IPS DF 4.7 (cell line): ENCODE results near the gene RRAS2.
"Not testable (repeated sequence)": the region's sequence is repeated elsewhere in the genome, so short reads cannot be mapped to it uniquely, and the experiment has no call there.

Experiments
- DNase-seq: peaks from one replicate; pipeline ENCODE4 v3.0.0-alpha.2; 2013; ENCODE audit warnings: low spot score; ENCODE audit errors: extremely low read depth

Gene RRAS2

DNA sequence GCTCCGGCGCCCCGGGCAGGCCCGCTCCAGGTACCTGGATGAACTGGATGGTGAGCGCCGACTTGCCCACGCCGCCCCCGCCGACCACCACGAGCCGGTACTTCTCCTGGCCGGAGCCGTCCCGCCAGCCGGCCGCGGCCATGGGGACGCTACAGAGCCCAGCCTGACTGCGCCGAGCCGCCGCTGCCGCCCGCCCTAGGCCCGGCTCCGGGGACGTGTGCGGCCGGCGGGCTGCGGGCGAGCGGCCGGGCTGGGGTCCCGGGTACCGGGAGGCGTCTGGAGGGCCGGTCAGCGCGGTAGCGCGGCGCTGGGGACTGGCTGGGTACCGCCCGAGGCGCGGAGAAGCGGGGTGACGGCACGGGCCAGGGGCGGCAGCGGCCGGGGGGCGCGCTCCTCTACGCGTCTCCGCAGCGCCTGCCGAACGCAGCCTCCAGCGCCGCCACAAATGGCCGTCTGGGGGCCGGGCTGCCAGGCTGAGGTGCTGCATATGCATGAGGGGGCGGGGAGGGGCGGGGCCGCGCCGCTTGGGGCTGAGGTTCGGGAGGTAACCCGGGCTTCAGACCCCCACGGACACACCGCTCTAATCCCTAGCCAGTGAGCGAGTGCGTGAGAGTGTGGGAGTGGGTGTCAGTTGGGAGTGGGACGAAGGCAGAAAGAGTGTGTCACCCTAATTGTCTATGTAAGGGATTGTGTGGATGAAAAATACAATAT lies at the start of gene RRAS2:
Gene RRAS2, minus strand, starts transcription at position 455 of the 711 bp plus-strand sequence. Its CDS starts 313 bp downstream, at position 142.
- no peak for DNase-seq

DNA sequence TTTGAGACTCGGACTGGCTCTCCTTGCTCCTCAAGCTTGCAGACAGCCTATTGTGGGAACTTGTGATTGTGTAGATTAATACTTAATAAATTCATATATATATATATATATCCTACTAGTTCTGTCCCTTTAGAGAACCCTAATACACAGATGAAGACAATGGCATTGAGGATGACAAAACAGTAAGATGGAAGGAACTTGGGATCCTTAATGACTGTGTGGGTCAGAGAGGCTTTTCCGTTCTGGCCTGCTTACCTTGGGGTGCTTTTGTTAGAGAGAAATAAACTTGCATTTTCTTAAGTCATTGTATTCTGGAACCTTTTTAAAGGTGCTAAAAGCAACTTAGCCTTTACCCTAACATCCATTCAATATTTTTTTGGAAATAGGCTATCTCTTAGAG lies 49.6 kb upstream of the RRAS2 start:
- DNase-seq = no peak

DNA sequence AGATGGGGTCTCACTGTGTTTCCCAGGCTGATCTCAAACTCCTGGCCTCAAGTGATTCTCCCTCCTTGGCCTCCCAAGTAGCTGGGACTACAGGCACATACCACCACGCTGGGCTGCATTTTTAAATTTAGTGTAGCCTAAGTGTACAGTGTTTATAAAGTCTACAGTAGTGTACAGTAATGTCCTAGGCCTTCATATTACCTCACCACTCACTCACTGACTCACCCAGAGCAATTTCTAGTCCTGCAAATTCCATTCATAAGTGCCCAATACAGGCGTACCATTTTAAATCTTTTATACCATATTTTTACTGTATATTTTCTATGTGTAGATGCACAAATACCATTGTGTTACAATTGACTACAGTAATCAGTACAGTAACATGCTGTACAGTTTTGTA lies 47.1 kb upstream of the RRAS2 start:
- DNase-seq = not testable (repeated sequence)

DNA sequence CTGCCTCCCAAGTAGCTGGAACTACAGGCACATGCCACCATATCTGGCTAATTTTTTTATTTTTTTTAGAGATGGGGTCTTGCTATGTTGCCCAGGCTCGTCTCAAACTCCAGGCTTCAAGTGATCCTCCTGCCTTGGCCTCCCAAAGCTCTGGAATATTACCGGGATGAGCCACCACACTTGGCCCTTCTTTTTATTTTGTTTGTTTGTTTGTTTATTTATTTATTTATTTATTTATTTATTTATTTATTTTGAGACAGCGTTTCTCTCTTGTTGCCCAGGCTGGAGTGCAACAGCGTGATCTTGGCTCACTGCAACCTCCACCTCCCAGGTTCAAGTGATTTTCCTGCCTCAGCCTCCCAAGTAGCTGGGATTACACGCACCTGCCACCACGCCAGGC lies 44.5 kb upstream of the RRAS2 start:
- not testable (repeated sequence) for DNase-seq

DNA sequence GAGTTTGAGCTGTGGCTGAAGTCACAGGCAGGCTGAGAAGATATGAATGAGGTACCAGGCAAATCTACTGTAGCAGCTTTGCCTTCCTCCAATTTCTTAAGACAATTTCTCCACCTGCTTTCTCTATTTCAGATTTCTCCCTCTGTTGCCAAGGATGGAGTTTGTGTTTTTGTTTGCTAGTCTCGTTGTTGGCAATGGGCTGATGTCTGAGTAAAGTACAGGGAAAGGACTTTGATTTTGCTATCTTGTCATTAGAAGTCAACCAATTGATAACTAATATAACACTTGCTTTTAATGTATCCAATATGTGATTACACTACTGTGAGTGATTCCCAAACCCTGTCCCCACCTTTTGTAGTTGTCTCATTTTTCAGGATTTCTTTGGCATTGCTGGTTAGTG lies 40.1 kb upstream of the RRAS2 start:
- no peak for DNase-seq

DNA sequence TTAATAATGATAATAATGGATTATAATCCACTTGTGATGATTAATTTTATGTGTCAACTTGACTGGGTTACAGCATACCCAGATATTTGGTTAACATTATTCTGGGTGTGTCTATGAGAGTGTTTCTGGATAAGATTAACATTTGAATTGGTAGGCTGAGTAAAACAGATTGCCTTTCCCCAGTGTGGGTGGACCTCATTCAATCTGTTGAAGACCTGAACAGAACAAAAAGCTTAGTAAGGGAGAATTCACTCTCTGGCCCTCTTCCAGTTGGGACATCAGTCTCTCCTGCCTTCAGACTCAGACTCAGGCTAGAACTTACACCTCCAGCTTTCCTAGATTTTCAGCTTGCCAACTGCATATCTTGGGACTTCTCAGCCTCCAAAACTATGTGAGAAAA lies 37.3 kb upstream of the RRAS2 start:
- DNase-seq = no peak

DNA sequence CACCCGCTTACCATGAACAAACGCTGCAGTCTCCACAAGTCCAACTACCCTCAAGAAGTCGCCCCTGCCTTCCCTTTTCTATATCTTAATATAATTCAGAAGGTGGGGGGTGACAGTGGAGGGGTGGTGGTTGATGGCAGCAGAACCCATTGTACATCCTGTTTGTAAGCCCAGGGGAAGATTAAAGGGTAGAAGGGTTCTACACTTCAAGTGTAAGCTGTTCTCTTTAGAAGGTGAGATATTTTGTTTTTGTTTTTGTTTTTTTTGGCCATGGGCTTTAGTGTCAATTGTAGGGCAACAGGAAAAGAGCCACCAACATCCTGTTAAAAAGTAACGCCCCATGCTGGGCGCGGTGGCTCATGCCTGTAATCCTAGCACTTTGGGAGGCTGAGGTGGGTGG lies 34.9 kb upstream of the RRAS2 start:
- DNase-seq = no peak

DNA sequence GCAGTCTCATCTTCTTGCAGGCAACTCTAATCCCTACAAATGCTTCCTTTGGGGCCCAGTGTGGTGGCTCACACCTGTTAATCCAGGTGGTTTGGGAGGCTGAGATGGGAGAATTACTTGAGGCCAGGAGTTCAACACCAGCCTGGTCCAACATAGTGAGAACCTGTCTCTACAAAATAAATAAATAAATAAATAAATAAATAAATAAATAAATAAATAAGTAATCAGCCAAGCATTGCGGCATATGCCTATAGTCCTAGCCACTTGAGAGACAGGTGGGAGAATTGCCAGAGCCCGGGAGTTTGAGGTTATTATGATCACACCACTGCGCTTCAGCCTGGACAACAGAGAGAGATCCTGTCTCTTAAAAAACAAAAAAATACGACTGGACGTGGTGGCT lies 34.1 kb upstream of the RRAS2 start:
- no peak for DNase-seq

DNA sequence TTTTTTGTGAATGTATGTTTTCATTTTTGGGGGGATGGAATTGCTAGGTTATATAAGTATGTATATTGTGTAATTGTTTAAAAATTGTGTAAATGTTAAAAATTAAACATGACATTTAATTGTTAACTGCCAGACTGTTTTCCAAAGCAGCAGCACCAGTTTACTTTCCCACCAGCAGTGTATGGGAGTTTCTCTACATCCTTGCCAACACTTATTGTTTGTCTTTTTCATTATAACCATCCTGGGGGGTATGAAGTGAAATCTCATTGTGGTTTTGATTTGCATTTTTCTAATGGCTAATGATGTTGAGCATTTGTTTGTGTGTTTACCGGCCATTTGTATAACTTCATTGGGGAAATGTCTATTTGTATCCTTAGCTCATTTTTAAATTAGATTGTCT lies 31.7 kb upstream of the RRAS2 start:
- DNase-seq = no peak

DNA sequence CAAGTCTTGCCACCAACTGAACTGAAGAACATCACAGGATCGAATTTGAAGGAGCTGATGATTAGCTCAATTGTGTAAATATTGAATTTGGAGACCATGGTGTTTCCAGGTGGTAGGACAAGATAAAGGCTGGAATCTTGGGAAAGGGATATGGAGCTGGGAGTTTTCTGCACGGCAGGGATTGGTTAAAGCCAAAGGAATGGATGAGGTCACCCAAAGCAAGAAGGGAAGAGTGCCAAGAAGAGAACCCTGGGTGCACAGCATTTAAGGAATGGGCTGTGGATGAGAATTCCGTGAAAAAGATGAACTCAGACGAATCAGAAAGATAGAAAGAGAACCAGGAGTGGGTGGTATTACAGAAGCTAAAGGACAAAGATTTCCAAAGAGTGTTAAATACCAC lies 29.4 kb upstream of the RRAS2 start:
- DNase-seq = no peak

DNA sequence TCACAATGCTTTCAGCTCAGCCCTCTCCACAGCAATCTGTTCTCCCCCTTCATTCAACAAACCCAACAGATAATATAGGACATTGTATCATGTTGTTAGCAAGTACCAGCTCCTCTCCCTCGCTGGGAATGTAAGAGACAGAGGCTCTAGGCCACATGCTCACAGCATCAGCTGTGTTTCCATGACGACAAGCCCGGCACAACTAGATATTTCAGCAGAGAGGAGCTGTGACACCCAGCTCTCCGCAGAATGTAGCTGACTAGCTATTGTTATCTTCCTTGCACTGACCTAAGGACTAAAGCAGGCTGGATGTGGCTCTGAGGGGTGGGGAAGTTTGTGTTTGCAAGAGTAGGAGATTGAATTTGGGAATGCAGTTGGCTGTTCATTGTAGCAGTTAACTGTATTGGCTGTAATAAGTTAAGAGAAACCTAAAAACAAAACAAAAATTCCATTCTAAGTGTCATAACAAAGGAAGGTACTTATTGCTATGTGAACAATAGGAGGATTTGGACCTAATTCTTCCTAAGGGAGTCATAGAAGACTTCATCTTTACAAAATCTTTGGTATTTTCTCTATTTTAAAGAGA lies 28.0 kb upstream of the RRAS2 start:
- DNase-seq = no peak

DNA sequence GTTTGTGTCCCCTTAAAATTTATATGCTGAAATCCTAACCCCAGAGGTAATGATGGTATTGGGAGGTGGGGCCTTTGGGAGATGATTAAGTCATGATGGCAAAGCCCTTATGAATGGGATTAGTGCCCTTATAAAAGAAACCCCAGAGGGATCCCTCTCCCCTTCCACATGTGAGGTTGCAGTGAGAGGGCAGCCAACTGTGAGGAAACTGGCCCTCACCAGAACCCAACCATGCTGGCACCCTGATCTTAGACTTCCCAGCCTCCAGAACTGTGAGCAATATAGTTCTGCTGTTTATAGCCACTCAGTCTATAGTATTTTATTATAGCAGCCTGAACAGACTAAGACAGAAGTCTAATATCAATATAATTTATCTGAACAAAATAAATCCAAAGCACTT lies 27.1 kb upstream of the RRAS2 start:
- DNase-seq = no peak

DNA sequence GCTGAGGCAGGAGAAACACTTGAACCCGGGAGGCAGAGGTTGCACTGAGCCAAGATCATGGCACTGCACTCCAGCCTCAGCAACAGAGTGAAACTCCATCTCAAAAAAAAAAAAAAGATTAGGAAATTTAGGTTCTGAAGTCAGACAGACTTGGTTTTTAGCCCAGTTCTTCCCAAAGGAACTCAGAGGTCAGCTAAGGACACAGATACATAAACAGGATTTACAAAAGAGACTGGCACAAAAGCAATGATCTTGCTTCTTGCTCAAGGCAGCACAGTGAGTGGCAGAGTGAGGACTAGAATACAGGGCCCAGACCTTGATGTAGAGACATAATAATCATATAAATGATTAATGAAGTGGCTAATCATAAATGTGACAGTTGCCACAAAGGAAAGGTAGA lies 25.4 kb upstream of the RRAS2 start:
- DNase-seq = no peak

DNA sequence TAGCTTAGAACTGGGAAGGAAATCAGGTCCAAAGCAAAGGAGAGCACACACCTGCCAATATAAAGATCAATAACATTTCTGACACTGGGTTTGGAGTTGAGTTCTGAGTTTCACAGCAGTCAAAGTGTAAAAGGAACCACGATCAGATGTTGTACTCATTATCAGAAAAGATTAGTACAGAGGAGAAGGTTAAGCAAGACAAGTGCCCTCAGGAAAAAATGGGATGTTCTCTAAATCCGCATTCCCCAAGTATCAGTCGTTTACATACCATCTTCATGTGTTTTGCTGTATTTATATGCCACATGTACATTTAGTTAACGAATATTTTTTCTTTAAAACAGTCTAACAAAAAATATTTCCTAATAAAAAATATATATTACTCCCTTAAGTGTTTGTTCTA lies 23.0 kb upstream of the RRAS2 start:
- DNase-seq = no peak

DNA sequence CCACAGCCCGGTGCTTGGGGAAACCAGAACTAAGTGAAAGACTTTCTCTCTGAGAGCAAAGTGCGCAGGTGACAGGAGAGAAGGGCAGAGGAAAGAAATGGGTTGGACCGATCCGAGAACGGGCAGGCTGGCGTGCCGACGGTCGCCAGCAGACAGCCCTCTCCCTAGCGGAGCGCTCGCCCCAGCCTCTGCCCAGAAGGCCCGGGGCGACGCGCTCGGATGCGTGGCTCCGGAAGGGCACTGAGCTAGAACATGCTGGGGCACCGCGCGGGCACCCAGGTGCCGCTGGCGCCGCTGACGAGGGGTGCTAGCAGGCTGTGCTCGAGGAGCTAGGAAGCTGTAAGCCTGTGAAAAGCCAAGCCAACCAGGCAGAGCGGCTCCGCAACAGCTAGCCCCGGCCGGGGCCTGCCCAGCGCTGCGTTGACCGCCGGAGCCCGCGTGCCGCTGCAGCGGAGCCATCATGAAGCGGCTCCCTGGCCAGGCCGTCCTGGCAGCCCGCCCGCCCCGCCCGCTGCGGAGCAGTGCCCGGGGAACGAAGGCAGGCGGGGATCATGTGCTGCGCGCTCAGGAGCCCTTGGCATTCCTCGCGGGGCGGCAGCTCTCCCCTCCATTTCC lies 22.1 kb upstream of the RRAS2 start:
- no peak for DNase-seq

DNA sequence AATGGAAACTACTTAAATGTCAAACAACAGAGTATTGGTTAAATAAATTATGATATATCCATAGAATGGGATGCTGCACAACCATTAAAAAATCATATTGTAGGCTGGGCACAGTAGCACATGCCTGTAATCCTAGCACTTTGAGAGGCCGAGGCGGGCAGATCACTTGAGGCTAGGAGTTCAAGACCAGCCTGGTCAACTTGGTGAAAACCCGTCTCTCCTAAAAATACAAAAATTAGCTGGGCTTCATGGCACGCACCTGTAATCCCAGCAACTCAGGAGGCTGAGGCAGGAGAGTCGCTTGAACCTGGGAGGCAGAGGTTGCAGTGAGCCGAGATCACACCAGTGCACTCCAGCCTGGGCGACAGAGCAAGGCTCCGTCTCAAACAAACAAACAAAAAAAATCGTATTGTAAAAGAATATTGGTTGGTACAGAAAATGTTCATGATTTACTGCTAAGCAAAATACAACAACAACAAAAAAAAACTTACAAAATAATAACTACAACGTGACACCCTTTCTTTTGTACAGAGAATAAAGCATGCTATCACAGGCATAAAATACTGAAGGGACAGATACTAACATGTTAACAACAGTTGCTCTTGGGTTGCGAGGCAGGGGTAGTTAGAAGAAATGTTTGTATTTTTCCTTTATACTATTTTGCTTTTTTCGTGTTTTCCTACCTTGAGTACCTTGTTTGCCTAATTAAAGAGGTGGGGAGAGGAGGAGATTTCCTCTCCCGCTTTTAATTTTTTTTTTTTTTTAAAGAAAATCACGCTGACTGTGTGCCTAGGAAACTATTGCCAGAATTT lies 21.3 kb upstream of the RRAS2 start:
- no peak for DNase-seq

DNA sequence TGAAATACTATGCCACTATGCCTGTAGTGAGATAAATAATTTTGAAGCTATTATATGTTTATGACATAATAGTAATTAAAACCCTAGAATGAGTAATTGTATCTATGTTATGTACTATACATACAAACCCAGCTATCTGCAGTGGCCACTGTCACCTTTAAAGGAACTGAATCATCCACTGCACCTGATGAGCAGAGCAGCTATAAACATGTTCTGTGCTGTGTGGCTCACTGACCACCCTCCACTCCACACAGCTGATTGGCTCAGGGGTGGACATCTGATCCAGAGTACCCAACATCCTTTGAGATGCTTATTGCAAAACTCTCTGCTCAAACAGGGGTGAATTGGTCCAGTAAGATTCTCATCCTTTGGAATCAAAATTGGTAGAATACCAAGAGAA lies 19.2 kb upstream of the RRAS2 start:
- DNase-seq = no peak

DNA sequence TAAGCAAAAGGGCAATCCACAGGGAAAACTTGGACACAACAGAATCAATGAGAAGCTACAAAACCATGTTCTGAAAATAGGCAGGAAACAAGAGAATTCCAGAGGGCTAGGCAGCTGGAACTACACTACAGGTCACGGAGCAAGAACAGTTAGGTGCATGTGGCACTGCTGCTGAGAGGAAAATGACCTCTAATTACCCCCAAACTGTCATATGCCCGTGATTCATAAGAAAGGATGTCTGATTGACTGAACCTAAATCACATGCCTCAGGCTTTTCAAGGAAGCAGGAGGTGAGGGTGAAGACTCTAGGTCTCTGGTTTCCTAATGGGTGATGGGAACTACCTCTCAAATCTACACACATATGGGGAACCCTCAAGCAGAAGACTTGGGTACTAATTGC lies 17.9 kb upstream of the RRAS2 start:
- no peak for DNase-seq

DNA sequence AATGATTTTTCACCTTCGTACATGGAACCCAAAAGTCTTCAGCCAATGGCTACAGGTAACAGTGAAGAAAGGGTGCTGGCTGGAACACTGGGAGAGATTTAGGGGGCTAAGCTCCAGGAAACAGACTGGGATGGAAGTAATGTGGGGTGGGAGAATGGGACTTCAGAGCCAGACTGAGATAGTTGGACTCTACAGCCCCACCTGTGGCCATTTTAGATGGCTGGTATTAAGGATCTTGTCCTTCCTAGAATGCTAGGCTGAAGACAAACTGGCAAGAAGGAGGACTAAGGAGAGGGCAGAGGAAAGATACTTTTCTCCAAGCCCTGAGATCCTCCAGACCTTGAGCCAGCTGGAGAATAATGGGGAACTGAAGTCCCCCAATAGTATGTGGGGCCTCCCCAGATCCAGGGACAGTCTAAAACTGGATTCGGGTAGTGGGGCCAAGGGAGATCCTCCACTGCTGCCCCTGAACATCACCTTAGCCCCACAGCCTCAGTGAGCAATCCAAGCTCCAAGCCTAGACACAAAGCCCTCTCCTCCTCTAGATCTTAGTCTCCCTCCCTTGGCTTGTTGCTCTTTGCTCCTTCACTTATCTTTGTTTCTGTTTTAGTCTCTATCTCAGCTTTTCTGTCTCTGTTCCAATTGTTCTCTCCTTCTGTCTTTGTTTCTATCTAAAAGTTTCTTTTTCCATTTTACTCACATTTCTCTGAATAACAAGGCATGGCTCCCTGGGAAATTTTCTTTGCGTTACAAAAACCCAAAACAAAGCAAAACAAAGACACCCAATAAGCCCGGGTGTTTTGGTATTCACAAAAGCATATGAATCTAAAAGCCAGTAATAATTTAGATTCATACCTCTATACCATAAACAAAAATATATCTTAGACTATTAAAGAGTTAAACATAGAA lies 16.2 kb upstream of the RRAS2 start:
- no peak for DNase-seq

DNA sequence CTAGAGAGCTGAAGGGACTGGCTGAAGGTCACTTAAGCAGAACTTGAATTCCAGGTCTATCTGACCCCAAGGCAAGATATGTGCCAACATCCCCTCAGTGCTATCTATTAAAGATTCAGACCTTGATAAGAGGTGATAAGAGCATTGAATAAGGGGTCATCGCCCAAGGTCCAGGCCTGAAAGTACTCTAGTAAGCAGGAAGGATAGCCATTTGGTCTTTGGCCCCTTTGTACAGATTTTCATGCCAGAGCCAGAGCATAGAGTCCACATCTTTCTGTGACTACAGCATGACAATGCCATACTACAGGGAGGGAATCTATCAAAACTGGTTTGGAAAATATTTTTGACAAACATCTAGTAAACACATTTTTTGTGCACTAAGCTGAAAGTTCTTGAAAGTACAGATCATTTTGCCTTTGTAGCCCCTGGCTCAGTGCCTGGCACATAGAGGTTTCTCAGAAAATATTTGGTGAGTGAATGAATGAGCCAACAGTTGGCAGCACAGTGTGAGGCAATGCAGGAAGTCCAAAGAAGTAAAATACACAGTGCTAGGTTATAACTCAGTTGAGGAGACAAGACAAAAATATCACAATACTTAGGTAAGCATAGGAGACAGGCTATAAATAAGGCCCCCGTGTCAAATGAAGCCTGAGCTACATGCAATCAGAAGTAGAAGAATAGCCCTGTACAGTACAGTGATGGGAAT lies 15.1 kb upstream of the RRAS2 start:
- no peak for DNase-seq

DNA sequence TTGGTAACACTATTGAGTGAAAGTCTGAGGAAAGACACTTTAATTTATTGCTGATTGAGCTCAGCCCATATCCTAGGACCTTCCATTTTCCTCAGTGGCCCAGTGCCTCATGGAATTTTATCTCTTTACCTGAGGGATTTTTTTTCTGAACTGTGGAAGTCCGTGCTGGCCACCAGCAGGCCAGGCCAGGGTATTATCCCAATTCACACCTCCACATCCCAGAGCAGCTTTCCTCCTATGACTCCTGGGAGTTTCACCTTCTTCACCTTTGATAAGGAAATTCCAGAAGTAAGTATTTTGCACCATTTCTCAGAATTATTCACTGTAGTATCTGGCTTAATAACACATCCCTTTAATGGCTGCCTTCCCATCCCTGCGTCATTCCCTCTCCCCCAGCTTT lies 13.0 kb upstream of the RRAS2 start:
- no peak for DNase-seq
